IMR-90 (cell line): Measurements from ENCODE around the gene WDR17. TPM values are rescaled to one million over a fixed set of nuclear protein-coding genes. Genes with fewer than 3 reads are reported as not detected.
A peak's percentile ranks its signal among the peaks of the same experiment; 100 is the strongest.

Source experiments
- ATAC-seq: fragments of 200-7000 bp; cut with Tn5 transposase; 2 replicates; pipeline ENCODE4 v1.9.1; 2020; ENCODE audit warnings: low read depth, mild to moderate bottlenecking, moderate library complexity
- BruUV-seq: library from RNA; stranded (reverse); fragments of 400-500 nt; replicated peaks from 2 replicates; lab custom pipeline; 2021; lab: Mats Ljungman, UMichigan
- CTCF ChIA-PET: fragments of 300-600 bp; formaldehyde crosslinking; extraction: SDS; loops from one replicate; lab custom pipeline; 2021; ENCODE audit warnings: antibody characterized with exemption; lab: Yijun Ruan, JAX
- POLR2A ChIA-PET: fragments of 300-600 bp; sonication (Branson Sonifier 250); formaldehyde crosslinking; loops from one replicate; lab custom pipeline; 2022; ENCODE audit warnings: antibody characterized with exemption; ENCODE audit not compliant: unreplicated experiment; lab: Charles Lee
- DNase-seq: peaks from one replicate; pipeline ENCODE4 v3.0.0; 2013
- H2AFZ ChIP-seq: replicated peaks from 2 replicates; pipeline ENCODE3; 2013; ENCODE audit warnings: low read length, mild to moderate bottlenecking; ENCODE audit not compliant: poor library complexity
- H2AK5ac ChIP-seq: 2 replicates; pipeline ENCODE4 v1.6.1; 2013; ENCODE audit warnings: low read depth, low read length, inconsistent platforms
- H2AK9ac ChIP-seq: replicated peaks from 2 replicates; pipeline ENCODE3; 2013; ENCODE audit warnings: mild to moderate bottlenecking, low read depth, low read length, moderate library complexity; ENCODE audit not compliant: poor library complexity
- H2BK120ac ChIP-seq: 2 replicates; pipeline ENCODE4 v1.6.1; 2013; ENCODE audit warnings: low read depth, low read length, inconsistent platforms
- H2BK15ac ChIP-seq: 3 replicates; pipeline ENCODE4 v1.6.1; 2013; ENCODE audit warnings: low read depth, low read length, inconsistent platforms
- H2BK20ac ChIP-seq: 2 replicates; pipeline ENCODE4 v1.6.1; 2013; ENCODE audit warnings: low read depth, mild to moderate bottlenecking, inconsistent platforms, low read length, moderate library complexity
- H2BK5ac ChIP-seq: 2 replicates; pipeline ENCODE4 v1.6.1; 2013; ENCODE audit warnings: mild to moderate bottlenecking, low read depth, low read length, inconsistent platforms; ENCODE audit not compliant: poor library complexity, severe bottlenecking
- H3K14ac ChIP-seq: replicated peaks from 2 replicates; pipeline ENCODE4 v1.6.1; 2013; ENCODE audit warnings: low read depth, low read length, inconsistent platforms
- H3K18ac ChIP-seq: 2 replicates; pipeline ENCODE4 v1.6.1; 2013; ENCODE audit warnings: low read depth, low read length, control low read depth
- H3K23ac ChIP-seq: 2 replicates; pipeline ENCODE4 v1.6.1; 2013; ENCODE audit warnings: low read depth, low read length, inconsistent platforms
- H3K27ac ChIP-seq: 2 replicates; pipeline ENCODE4 v1.5.1; 2013; ENCODE audit warnings: mild to moderate bottlenecking, control low read depth, low read length; ENCODE audit not compliant: insufficient read depth
- H3K27me3 ChIP-seq: 2 replicates; pipeline ENCODE4 v1.6.1; 2013; ENCODE audit warnings: low read length; ENCODE audit not compliant: control insufficient read depth, insufficient read depth
- H3K36me3 ChIP-seq: 2 replicates; pipeline ENCODE4 v1.6.1; 2013; ENCODE audit warnings: low read length, mixed read lengths; ENCODE audit not compliant: control insufficient read depth, insufficient read depth
- H3K4ac ChIP-seq: 2 replicates; pipeline ENCODE4 v1.6.1; 2013; ENCODE audit warnings: low read depth, low read length, inconsistent platforms
- H3K4me1 ChIP-seq: 2 replicates; pipeline ENCODE4 v1.6.1; 2013; ENCODE audit warnings: low read length, mixed read lengths; ENCODE audit not compliant: control insufficient read depth, insufficient read depth
- H3K4me2 ChIP-seq: 2 replicates; pipeline ENCODE4 v1.6.1; 2013; ENCODE audit warnings: low read depth, mild to moderate bottlenecking, control low read depth, low read length, moderate library complexity
- H3K4me3 ChIP-seq: 2 replicates; pipeline ENCODE4 v1.5.1; 2013; ENCODE audit warnings: low read depth, mild to moderate bottlenecking, control low read depth, low read length, moderate library complexity; ENCODE audit not compliant: insufficient read depth
- H3K56ac ChIP-seq: 2 replicates; pipeline ENCODE4 v1.6.1; 2013; ENCODE audit warnings: low read length, inconsistent platforms; ENCODE audit not compliant: insufficient read depth; ENCODE audit errors: extremely low read depth
- H3K79me1 ChIP-seq, 2 experiments: 2 replicates each; pipeline ENCODE4 v1.6.1; 2013; ENCODE audit warnings: low read length in 2 of 2, inconsistent platforms in 1 of 2, low read depth in 1 of 2
- H3K9ac ChIP-seq: 2 replicates; pipeline ENCODE4 v1.6.1; 2013; ENCODE audit warnings: low read depth, low read length, control low read depth
- H3K9me1 ChIP-seq: 2 replicates; pipeline ENCODE4 v1.6.1; 2013; ENCODE audit warnings: low read length, inconsistent platforms; ENCODE audit not compliant: insufficient read depth
- H3K9me3 ChIP-seq: 2 replicates; pipeline ENCODE4 v1.6.1; 2013; ENCODE audit warnings: low read length; ENCODE audit not compliant: control insufficient read depth, insufficient read depth
- H4K20me1 ChIP-seq: 2 replicates; pipeline ENCODE4 v1.6.1; 2013; ENCODE audit warnings: low read length, inconsistent platforms; ENCODE audit not compliant: insufficient read depth
- H4K5ac ChIP-seq: 2 replicates; pipeline ENCODE4 v1.6.1; 2013; ENCODE audit warnings: mild to moderate bottlenecking, low read depth, low read length, control low read depth
- H4K8ac ChIP-seq, 2 experiments: 2 replicates each; pipeline ENCODE4 v1.6.1; 2013; ENCODE audit warnings: low read depth in 2 of 2, low read length in 2 of 2, control low read depth in 1 of 2, inconsistent platforms in 1 of 2
- H4K91ac ChIP-seq: 2 replicates; pipeline ENCODE4 v1.6.1; 2013; ENCODE audit warnings: low read depth, low read length, inconsistent platforms; ENCODE audit not compliant: insufficient read depth
- BHLHE40 ChIP-seq: fragments of 150-350 bp; IDR thresholded peaks from 2 replicates; pipeline ENCODE4 v1.6.1; 2016; ENCODE audit warnings: mild to moderate bottlenecking, low read depth, low read length
- CEBPB ChIP-seq: IDR thresholded peaks from 2 replicates; pipeline ENCODE4 v1.6.1; 2012; ENCODE audit warnings: low read depth, low read length, improper control_type of control experiment
- CHD1 ChIP-seq: IDR thresholded peaks from 2 replicates; pipeline ENCODE4 v1.6.1; 2012; ENCODE audit warnings: low read depth, low read length, improper control_type of control experiment
- FOS ChIP-seq: fragments of 150-350 bp; IDR thresholded peaks from 2 replicates; pipeline ENCODE4 v1.6.1; 2016; ENCODE audit warnings: low read depth, low read length
- MAFK ChIP-seq: IDR thresholded peaks from 2 replicates; pipeline ENCODE4 v1.6.1; 2012; ENCODE audit warnings: low read depth, low read length, improper control_type of control experiment
- MAZ ChIP-seq: IDR thresholded peaks from 2 replicates; pipeline ENCODE4 v1.6.1; 2012; ENCODE audit warnings: low read depth, mild to moderate bottlenecking, low read length, improper control_type of control experiment, moderate library complexity, borderline replicate concordance
- MXI1 ChIP-seq: IDR thresholded peaks from 2 replicates; pipeline ENCODE4 v1.6.1; 2012; ENCODE audit warnings: low read depth, mild to moderate bottlenecking, low read length, moderate library complexity, borderline replicate concordance
- NFE2L2 ChIP-seq: fragments of 150-350 bp; IDR thresholded peaks from 2 replicates; pipeline ENCODE4 v1.6.1; 2016; ENCODE audit warnings: low read depth, mild to moderate bottlenecking, low read length
- RAD21 ChIP-seq: IDR thresholded peaks from 2 replicates; pipeline ENCODE4 v1.6.1; 2012; ENCODE audit warnings: low read length, improper control_type of control experiment
- RCOR1 ChIP-seq: IDR thresholded peaks from 2 replicates; pipeline ENCODE4 v1.6.1; 2012; ENCODE audit warnings: mild to moderate bottlenecking, low read length, improper control_type of control experiment; ENCODE audit not compliant: insufficient replicate concordance
- RFX5 ChIP-seq: IDR thresholded peaks from 2 replicates; pipeline ENCODE4 v1.8.0; 2012; ENCODE audit warnings: low read depth, mild to moderate bottlenecking, low read length, moderate library complexity
- SMC3 ChIP-seq: fragments of 150-350 bp; IDR thresholded peaks from 2 replicates; pipeline ENCODE4 v1.6.1; 2016; ENCODE audit warnings: low read depth, mild to moderate bottlenecking, antibody characterized with exemption, low read length, moderate library complexity
- WGBS, 2 experiments: methylation state at CpG; one replicate each; pipeline versions ENCODE4 v1.1.5 to v1.1.7; 2013; ENCODE audit warnings: missing lambda C conversion rate in 2 of 2; ENCODE audit not compliant: insufficient read length in 1 of 2; ENCODE audit errors: extremely low coverage in 2 of 2; 5-methylcytosine and 5-hydroxymethylcytosine counted together
- dilution Hi-C: fragments of 300-500 bp; cut with HindIII; formaldehyde crosslinking; loops from one replicate; pipeline ENCODE4 v1.14.3; 2018; ENCODE audit warnings: low sequenced_read_pairs; ENCODE audit not compliant: unreplicated experiment
- in situ Hi-C: fragments of 300-500 bp; cut with MboI; formaldehyde crosslinking; loops from 3 replicates; pipeline ENCODE4 v1.14.3; 2019; ENCODE audit warnings: low sequenced_read_pairs, inconsistent platforms, mixed read lengths
- intact Hi-C: fragments of 100-400 bp; cut with micrococcal nuclease; formaldehyde crosslinking; loops from 2 replicates; pipeline ENCODE4 v1.10.0; 2022
- polyA plus RNA-seq, 3 experiments: library from polyadenylated mRNA; depleted of rRNA; stranded (reverse); fragments of >200 nt; gene quantifications; 2 replicates each; pipeline ENCODE4 v1.2.3, GENCODE V29; 2012; ENCODE audit warnings: low replicate concordance in 1 of 3
- total RNA-seq: library from RNA; depleted of rRNA; stranded (reverse); fragments of >200 nt; gene quantifications from 2 replicates; pipeline ENCODE4 v1.2.3, GENCODE V29; 2012
- TF ChIP-seq, protein P1 (sequence below): fragments of 150-350 bp; IDR thresholded peaks from 2 replicates; pipeline ENCODE4 v1.6.1; 2017; ENCODE audit warnings: mild to moderate bottlenecking, antibody characterized with exemption, low read length, low read depth
- TF ChIP-seq, protein P2 (sequence below): fragments of 150-350 bp; IDR thresholded peaks from 2 replicates; pipeline ENCODE4 v1.6.1; 2016; ENCODE audit warnings: low read depth, mild to moderate bottlenecking, low read length, moderate library complexity, borderline replicate concordance
- TF ChIP-seq, protein P3 (sequence below): conservative IDR thresholded peaks from 2 replicates; pipeline ENCODE4 v1.5.1; 2012; ENCODE audit warnings: mild to moderate bottlenecking, low read depth, low read length, improper control_type of control experiment

The WDR17 gene
- total and polyA plus RNA-seq, 2 of the 4 experiments (the other 2 are of a cell fraction) = 0.53 to 0.54 TPM

DNA sequence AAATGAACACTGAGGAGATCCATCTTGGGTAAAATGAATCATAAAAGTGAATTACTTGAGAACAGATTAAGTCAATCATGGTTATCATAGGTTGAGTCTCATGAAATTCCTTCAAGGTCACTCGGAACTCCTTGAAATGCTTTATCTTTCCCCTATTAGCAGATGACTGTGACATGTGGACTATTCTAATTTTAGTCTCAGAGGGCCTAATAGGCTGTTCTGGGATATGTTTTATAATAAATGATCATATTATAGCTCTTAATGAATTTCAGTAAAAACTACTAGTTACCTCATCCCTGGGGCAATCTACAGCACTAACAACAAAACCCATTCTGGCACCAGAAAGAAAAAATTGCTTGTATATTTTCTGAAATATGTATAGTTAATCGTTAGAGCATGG lies 85.1 kb downstream of the WDR17 start:
- CTCF ChIA-PET = interaction anchor here (0.8 to 2.3 kb wide), 5 partner anchors 9 to 190 kb away, joined by 4 to 8 read pairs (median 4); no protein-coding TSS in a partner anchor
- in situ Hi-C loops = no loop called here

More for the DNA sequence above, 85.1 kb downstream of the WDR17 start:
- dilution Hi-C loops = no loop called here
- POLR2A ChIA-PET = no interaction called here
- Histone ChIP-seq H3K23ac (no peak overlapping the region), H3K4me3 (no peak overlapping the region), H3K36me3 (no peaks in the 10 kb centered on the region), H2AK9ac (no peak overlapping the region), H4K20me1 (no peaks in the 10 kb centered on the region), H3K27ac (no peak overlapping the region), H3K9me3 (no peaks in the 10 kb centered on the region), H2BK20ac (peak overlapping the region; percentile 91), H3K4me1 (no peaks in the 10 kb centered on the region), H3K9ac (no peak overlapping the region), H2AFZ (no peak overlapping the region), H4K91ac (no peak overlapping the region), H3K14ac (no peak overlapping the region), H2AK5ac (no peak overlapping the region), H2BK15ac (0 out of 3 replicates have a peak overlapping the region, but pooled peaks have one; percentile 4), H4K8ac (peak overlapping the region; percentile 8 to 61; a peak in 1 of 4 replicates), H3K56ac (no peak overlapping the region), H3K79me1 (no peaks in the 10 kb centered on the region), H3K18ac (peak overlapping the region; percentile 68; the same call in 1 of the 2 replicates), H3K27me3 (no peaks in the 10 kb centered on the region), H3K4me2 (no peak overlapping the region), H3K9me1 (no peaks in the 10 kb centered on the region), H2BK120ac (peak overlapping the region; percentile 74; the same call in 1 of the 2 replicates), H3K4ac (no peak overlapping the region), H4K5ac (peak overlapping the region; percentile 64; the same call in 1 of the 2 replicates), H2BK5ac (peak overlapping the region; percentile 89)
- BruUV-seq = no TSS peak
- ATAC-seq = no peak
- DNase-seq = no peak
- WGBS, 2 experiments = no CpG with 5 or more reads among the region's 2 CpGs
- intact Hi-C loops = loop anchor here (1.0 to 5.0 kb wide), 3 partner anchors 37 to 191 kb away; no protein-coding TSS in a partner anchor
- TF ChIP-seq RFX5 = no peak
- TF ChIP-seq BHLHE40 = no peak
- TF ChIP-seq, protein P1, sequence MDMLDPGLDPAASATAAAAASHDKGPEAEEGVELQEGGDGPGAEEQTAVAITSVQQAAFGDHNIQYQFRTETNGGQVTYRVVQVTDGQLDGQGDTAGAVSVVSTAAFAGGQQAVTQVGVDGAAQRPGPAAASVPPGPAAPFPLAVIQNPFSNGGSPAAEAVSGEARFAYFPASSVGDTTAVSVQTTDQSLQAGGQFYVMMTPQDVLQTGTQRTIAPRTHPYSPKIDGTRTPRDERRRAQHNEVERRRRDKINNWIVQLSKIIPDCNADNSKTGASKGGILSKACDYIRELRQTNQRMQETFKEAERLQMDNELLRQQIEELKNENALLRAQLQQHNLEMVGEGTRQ = no peak
- TF ChIP-seq CHD1 = no peak
- no peak for TF ChIP-seq RAD21
- no peak for TF ChIP-seq RCOR1
- TF ChIP-seq, protein P2, sequence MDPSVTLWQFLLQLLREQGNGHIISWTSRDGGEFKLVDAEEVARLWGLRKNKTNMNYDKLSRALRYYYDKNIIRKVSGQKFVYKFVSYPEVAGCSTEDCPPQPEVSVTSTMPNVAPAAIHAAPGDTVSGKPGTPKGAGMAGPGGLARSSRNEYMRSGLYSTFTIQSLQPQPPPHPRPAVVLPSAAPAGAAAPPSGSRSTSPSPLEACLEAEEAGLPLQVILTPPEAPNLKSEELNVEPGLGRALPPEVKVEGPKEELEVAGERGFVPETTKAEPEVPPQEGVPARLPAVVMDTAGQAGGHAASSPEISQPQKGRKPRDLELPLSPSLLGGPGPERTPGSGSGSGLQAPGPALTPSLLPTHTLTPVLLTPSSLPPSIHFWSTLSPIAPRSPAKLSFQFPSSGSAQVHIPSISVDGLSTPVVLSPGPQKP = no peak
- no peak for TF ChIP-seq CEBPB
- TF ChIP-seq MAFK = no peak
- TF ChIP-seq MAZ = no peak
- TF ChIP-seq, protein P3, sequence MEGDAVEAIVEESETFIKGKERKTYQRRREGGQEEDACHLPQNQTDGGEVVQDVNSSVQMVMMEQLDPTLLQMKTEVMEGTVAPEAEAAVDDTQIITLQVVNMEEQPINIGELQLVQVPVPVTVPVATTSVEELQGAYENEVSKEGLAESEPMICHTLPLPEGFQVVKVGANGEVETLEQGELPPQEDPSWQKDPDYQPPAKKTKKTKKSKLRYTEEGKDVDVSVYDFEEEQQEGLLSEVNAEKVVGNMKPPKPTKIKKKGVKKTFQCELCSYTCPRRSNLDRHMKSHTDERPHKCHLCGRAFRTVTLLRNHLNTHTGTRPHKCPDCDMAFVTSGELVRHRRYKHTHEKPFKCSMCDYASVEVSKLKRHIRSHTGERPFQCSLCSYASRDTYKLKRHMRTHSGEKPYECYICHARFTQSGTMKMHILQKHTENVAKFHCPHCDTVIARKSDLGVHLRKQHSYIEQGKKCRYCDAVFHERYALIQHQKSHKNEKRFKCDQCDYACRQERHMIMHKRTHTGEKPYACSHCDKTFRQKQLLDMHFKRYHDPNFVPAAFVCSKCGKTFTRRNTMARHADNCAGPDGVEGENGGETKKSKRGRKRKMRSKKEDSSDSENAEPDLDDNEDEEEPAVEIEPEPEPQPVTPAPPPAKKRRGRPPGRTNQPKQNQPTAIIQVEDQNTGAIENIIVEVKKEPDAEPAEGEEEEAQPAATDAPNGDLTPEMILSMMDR = no peak
- TF ChIP-seq FOS = no peak
- TF ChIP-seq NFE2L2 = no peak
- TF ChIP-seq SMC3 = no peak
- no peak for TF ChIP-seq MXI1
